ENCODE data around the gene CC2D2B.

DNA sequence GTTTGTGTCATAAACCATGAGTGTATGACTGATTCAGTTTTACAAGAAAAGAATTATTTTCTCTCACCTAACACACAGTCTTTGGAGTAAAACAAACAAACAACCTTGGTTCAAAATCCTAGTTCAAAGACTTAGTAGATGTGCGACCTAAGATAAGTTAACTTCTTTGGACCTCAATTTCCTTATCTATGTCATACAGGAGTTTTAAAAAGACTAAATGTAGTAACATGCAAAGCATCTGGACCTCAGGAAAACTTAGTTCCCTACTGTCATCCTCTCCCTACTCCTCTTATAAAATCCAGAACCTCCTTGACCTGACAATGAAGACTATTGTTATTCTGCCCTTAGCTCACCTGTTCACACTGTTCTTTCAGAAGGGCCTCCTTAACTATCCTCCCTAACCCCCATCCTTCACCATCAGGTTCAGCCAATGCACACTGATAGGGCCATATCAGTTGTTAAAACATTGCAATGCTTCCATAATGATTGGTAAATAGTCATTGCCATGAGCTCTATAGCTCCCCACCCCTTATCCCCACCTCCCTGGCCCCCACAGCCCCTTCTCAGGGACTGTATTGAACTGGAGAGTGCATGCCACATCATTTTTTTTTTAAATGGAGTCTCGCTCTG lies 106.8 kb downstream of the CC2D2B start:
- TF ChIP-seq, protein P1, sequence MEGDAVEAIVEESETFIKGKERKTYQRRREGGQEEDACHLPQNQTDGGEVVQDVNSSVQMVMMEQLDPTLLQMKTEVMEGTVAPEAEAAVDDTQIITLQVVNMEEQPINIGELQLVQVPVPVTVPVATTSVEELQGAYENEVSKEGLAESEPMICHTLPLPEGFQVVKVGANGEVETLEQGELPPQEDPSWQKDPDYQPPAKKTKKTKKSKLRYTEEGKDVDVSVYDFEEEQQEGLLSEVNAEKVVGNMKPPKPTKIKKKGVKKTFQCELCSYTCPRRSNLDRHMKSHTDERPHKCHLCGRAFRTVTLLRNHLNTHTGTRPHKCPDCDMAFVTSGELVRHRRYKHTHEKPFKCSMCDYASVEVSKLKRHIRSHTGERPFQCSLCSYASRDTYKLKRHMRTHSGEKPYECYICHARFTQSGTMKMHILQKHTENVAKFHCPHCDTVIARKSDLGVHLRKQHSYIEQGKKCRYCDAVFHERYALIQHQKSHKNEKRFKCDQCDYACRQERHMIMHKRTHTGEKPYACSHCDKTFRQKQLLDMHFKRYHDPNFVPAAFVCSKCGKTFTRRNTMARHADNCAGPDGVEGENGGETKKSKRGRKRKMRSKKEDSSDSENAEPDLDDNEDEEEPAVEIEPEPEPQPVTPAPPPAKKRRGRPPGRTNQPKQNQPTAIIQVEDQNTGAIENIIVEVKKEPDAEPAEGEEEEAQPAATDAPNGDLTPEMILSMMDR (IDR thresholded peaks at IDR 0.05): no peak
- TF ChIP-seq, protein P2, sequence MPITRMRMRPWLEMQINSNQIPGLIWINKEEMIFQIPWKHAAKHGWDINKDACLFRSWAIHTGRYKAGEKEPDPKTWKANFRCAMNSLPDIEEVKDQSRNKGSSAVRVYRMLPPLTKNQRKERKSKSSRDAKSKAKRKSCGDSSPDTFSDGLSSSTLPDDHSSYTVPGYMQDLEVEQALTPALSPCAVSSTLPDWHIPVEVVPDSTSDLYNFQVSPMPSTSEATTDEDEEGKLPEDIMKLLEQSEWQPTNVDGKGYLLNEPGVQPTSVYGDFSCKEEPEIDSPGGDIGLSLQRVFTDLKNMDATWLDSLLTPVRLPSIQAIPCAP (CRISPR knock-in tag; IDR thresholded peaks at IDR 0.05): no peak
- TF ChIP-seq KAT7 (CRISPR knock-in tag; IDR thresholded peaks at IDR 0.05; ENCODE audit: borderline replicate concordance) (no peak), JAZF1 (CRISPR knock-in tag; IDR thresholded peaks at IDR 0.05) (no peak), JUN (CRISPR knock-in tag; IDR thresholded peaks at IDR 0.05) (no peak), CBFB (CRISPR knock-in tag; IDR thresholded peaks at IDR 0.05; ENCODE audit: low read depth) (no peak), GABPB1 (CRISPR knock-in tag; IDR thresholded peaks at IDR 0.05) (no peak)
- TF ChIP-seq, protein P3, sequence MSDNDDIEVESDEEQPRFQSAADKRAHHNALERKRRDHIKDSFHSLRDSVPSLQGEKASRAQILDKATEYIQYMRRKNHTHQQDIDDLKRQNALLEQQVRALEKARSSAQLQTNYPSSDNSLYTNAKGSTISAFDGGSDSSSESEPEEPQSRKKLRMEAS (CRISPR knock-in tag; IDR thresholded peaks at IDR 0.05): no peak
- TF ChIP-seq, protein P4, sequence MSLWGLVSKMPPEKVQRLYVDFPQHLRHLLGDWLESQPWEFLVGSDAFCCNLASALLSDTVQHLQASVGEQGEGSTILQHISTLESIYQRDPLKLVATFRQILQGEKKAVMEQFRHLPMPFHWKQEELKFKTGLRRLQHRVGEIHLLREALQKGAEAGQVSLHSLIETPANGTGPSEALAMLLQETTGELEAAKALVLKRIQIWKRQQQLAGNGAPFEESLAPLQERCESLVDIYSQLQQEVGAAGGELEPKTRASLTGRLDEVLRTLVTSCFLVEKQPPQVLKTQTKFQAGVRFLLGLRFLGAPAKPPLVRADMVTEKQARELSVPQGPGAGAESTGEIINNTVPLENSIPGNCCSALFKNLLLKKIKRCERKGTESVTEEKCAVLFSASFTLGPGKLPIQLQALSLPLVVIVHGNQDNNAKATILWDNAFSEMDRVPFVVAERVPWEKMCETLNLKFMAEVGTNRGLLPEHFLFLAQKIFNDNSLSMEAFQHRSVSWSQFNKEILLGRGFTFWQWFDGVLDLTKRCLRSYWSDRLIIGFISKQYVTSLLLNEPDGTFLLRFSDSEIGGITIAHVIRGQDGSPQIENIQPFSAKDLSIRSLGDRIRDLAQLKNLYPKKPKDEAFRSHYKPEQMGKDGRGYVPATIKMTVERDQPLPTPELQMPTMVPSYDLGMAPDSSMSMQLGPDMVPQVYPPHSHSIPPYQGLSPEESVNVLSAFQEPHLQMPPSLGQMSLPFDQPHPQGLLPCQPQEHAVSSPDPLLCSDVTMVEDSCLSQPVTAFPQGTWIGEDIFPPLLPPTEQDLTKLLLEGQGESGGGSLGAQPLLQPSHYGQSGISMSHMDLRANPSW (CRISPR knock-in tag; conservative IDR thresholded peaks at IDR 0.05; ENCODE audit: low read depth): no peak
- TF ChIP-seq, protein P5, sequence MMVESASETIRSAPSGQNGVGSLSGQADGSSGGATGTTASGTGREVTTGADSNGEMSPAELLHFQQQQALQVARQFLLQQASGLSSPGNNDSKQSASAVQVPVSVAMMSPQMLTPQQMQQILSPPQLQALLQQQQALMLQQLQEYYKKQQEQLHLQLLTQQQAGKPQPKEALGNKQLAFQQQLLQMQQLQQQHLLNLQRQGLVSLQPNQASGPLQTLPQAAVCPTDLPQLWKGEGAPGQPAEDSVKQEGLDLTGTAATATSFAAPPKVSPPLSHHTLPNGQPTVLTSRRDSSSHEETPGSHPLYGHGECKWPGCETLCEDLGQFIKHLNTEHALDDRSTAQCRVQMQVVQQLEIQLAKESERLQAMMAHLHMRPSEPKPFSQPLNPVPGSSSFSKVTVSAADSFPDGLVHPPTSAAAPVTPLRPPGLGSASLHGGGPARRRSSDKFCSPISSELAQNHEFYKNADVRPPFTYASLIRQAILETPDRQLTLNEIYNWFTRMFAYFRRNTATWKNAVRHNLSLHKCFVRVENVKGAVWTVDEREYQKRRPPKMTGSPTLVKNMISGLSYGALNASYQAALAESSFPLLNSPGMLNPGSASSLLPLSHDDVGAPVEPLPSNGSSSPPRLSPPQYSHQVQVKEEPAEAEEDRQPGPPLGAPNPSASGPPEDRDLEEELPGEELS (CRISPR knock-in tag; IDR thresholded peaks at IDR 0.05): no peak

Measured in WTC11 (cell line).